Measurements from ENCODE around the gene HLA-DQA1. TPM values are rescaled to one million over a fixed set of nuclear protein-coding genes. Genes with fewer than 3 reads are reported as not detected.

The HLA-DQA1 gene
- total and polyA plus RNA-seq, 7 experiments from 2014 or later = 0.59 to 43.4 (median 10.7) TPM

Other genes starting within 250 kb of the HLA-DQA1 start
- not detected for gene BTNL2, start 230.2 kb upstream of the HLA-DQA1 start, total RNA-seq
- gene BTNL2, start 230.2 kb upstream of the HLA-DQA1 start, polyA plus RNA-seq = not detected
- gene HLA-DRA, start 197.5 kb upstream of the HLA-DQA1 start, total RNA-seq = 100 to 1,000 TPM in 3 of 5 experiments, 10 to 100 TPM in 2; 35.4 to 679 (median 104) TPM
- gene HLA-DRA, start 197.5 kb upstream of the HLA-DQA1 start, polyA plus RNA-seq = 10 to 100 TPM in 1 of 2 donors, 1 to 10 TPM in 1; 7.8 to 11.0 TPM
- 10 to 100 TPM in 2 of 5 experiments, 1 to 10 TPM in 2, under 1 TPM in 1; 0.68 to 37.4 (median 7.1) TPM for gene HLA-DRB5, start 107.1 kb upstream of the HLA-DQA1 start, total RNA-seq
- 1 to 10 TPM in 1 of 2 donors, under 1 TPM in 1; 0.20 to 2.0 TPM for gene HLA-DRB5, start 107.1 kb upstream of the HLA-DQA1 start, polyA plus RNA-seq
- 100 to 1,000 TPM in 1 of 5 experiments, 10 to 100 TPM in 4; 16.4 to 229 (median 52.1) TPM for gene HLA-DRB1, start 47.6 kb upstream of the HLA-DQA1 start, total RNA-seq
- gene HLA-DRB1, start 47.6 kb upstream of the HLA-DQA1 start, polyA plus RNA-seq = 10 to 100 TPM in 1 of 2 donors, 1 to 10 TPM in 1; 3.1 to 10.7 TPM
- 10 to 100 TPM in 2 of 5 experiments, 1 to 10 TPM in 3; 5.3 to 38.9 (median 9.4) TPM for gene HLA-DQB1, start 29.3 kb downstream of the HLA-DQA1 start, total RNA-seq
- 1 to 10 TPM; 1.2 to 1.4 TPM for gene HLA-DQB1, start 29.3 kb downstream of the HLA-DQA1 start, polyA plus RNA-seq
- gene HLA-DQA2, start 104.0 kb downstream of the HLA-DQA1 start, total RNA-seq = 10 to 100 TPM in 1 of 5 experiments, 1 to 10 TPM in 1, not detected in 3; 3.9 to 13.3 TPM
- not detected for gene HLA-DQA2, start 104.0 kb downstream of the HLA-DQA1 start, polyA plus RNA-seq
- gene HLA-DQB2, start 126.1 kb downstream of the HLA-DQA1 start, total RNA-seq = 10 to 100 TPM in 1 of 5 experiments, 1 to 10 TPM in 2, not detected in 2; 1.8 to 24.8 (median 3.5) TPM
- gene HLA-DQB2, start 126.1 kb downstream of the HLA-DQA1 start, polyA plus RNA-seq = under 1 TPM in 1 of 2 donors, not detected in 1; 0.95 TPM
- 1 to 10 TPM; 1.7 to 7.7 (median 4.9) TPM for gene HLA-DOB, start 179.6 kb downstream of the HLA-DQA1 start, total RNA-seq
- gene HLA-DOB, start 179.6 kb downstream of the HLA-DQA1 start, polyA plus RNA-seq = under 1 TPM; 0.48 to 0.57 TPM
- 100 to 1,000 TPM in 4 of 5 experiments, 10 to 100 TPM in 1; 84.3 to 243 (median 117) TPM for gene TAP2, start 201.3 kb downstream of the HLA-DQA1 start, total RNA-seq
- 10 to 100 TPM; 26.4 to 36.4 TPM for gene TAP2, start 201.3 kb downstream of the HLA-DQA1 start, polyA plus RNA-seq
- gene PSMB8, start 206.6 kb downstream of the HLA-DQA1 start, total RNA-seq = 100 to 1,000 TPM; 111 to 419 (median 115) TPM
- 100 to 1,000 TPM; 322 to 378 TPM for gene PSMB8, start 206.6 kb downstream of the HLA-DQA1 start, polyA plus RNA-seq
- gene TAP1, start 216.3 kb downstream of the HLA-DQA1 start, total RNA-seq = 100 to 1,000 TPM in 3 of 5 experiments, 10 to 100 TPM in 2; 92.1 to 500 (median 103) TPM
- 100 to 1,000 TPM; 162 to 274 TPM for gene TAP1, start 216.3 kb downstream of the HLA-DQA1 start, polyA plus RNA-seq
- 100 to 1,000 TPM in 2 of 5 experiments, 10 to 100 TPM in 3; 70.3 to 452 (median 90.5) TPM for gene PSMB9, start 216.8 kb downstream of the HLA-DQA1 start, total RNA-seq
- gene PSMB9, start 216.8 kb downstream of the HLA-DQA1 start, polyA plus RNA-seq = 100 to 1,000 TPM; 385 to 389 TPM